ENCODE data around the gene MBNL1.
A peak's percentile ranks its signal among the peaks of the same experiment; 100 is the strongest.

Gene MBNL1

DNA sequence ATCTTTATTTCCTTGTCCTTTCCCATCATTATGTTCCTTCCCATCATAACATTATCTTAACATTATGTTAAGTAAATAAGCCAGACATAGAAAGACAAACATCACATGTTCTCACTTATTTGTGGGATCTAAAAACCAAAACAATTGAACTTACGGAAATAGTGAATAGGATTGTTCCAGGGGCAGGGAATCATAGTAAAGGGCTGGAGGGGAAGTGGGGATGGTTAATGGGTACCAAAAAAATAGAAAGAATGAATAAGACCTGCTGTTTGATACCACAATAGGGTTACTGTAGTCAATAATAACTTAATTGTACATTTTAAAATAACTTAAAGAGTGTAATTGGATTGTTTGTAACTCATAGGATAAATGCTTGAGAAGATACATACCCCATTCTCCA lies 36.7 kb upstream of the MBNL1 start:
- Histone ChIP-seq H3K9me3 (replicated peaks in 1 of 11) (peaks cover 2 to 5% (median 3%) of the 10 kb centered on the region in 11 experiments; a peak in 13 of 22 replicates), H3K4me2 (no peak overlapping the region), H3K9ac (no peak overlapping the region), H3K4me3 (no peak overlapping the region), H3K4me1 (peaks cover 0 to 25% (median 0%) of the 10 kb centered on the region in 10 experiments; a peak in 3 of 20 replicates), H3K36me3 (no peaks in the 10 kb centered on the region), H4K20me1 (no peaks in the 10 kb centered on the region), H3K27me3 (no peaks in the 10 kb centered on the region), H3K27ac (no peak overlapping the region)
- TF ChIP-seq Cebpa-rat (IDR thresholded peaks at IDR 0.05), result no peak

DNA sequence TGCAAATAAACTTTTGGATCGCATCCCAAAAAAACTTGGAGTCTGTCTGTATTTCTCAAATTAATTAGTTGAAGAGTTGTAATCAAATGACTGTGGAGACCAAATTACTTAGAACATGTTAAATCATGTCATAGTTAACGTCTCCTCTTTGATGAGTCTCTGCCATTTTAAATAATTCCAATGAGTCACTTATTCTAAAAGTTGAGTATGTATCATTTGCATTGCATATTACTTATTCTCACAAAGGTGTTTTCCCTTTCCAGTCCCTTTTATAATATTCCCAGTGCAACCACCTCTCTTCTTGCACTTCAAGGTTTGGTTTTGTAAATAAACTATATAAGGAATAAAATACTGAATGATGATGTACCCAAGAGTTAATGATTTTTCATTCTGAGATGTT lies 36.0 kb upstream of the MBNL1 start:
- no peak overlapping the region for H3K27ac ChIP-seq
- peaks cover 8 to 12% (median 9%) of the 10 kb centered on the region in 11 experiments; a peak in 15 of 22 replicates for H3K9me3 ChIP-seq (replicated peaks in 1 of 11)
- H3K27me3 ChIP-seq, result no peaks in the 10 kb centered on the region
- H3K36me3 ChIP-seq, result no peaks in the 10 kb centered on the region
- no peak for TF ChIP-seq Cebpa-rat (IDR thresholded peaks at IDR 0.05)
- H3K4me1 ChIP-seq, result peaks cover 0 to 25% (median 0%) of the 10 kb centered on the region in 10 experiments; a peak in 3 of 20 replicates
- no peak overlapping the region for H3K4me3 ChIP-seq
- no peaks in the 10 kb centered on the region for H4K20me1 ChIP-seq
- H3K9ac ChIP-seq, result no peak overlapping the region
- H3K4me2 ChIP-seq, result peak overlapping the region in 1 of 11 experiments; percentile 28; a peak in 1 of 22 replicates

DNA sequence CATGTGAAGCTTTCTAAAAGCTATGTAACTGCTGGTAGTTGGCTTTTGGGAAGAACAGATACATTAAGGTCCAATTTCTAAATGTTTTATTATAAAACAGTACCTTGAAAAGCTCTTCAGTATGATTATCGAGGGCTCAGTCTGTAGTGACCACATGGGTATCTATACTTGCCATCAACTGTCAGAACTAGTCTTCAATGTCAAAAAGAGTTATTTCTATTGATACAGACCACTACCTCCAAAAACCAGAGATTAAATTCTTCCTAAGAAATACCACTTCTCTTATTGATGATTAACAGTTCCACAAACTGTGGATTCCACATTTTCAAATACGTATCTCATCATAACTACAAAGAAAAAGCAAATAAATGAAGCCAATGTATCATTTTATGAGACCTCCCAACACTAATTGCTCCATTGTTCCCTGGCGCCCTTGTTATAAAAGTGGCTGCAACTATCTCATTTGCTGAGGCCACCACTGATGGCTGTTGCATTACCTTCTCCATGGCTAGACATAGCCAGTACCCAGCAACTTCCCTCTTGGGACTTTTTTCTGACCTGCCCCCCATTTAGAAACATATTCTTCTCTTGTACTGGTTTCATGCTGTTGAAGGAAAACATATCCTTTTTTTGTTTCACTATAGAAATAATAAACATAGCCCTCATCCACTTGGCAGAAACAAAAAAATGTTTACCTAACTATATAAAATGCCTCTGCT lies 33.9 kb upstream of the MBNL1 start:
- no peak for TF ChIP-seq Cebpa-rat (IDR thresholded peaks at IDR 0.05)
- Histone ChIP-seq H3K36me3 (no peaks in the 10 kb centered on the region), H4K20me1 (no peaks in the 10 kb centered on the region), H3K4me2 (no peak overlapping the region), H3K27ac (no peak overlapping the region), H3K9me3 (replicated peaks in 1 of 11) (peaks cover 8 to 16% (median 12%) of the 10 kb centered on the region in 11 experiments; a peak in 15 of 22 replicates), H3K27me3 (no peaks in the 10 kb centered on the region), H3K9ac (no peak overlapping the region), H3K4me1 (peaks cover 0 to 25% (median 0%) of the 10 kb centered on the region in 10 experiments; a peak in 4 of 20 replicates), H3K4me3 (no peak overlapping the region)

DNA sequence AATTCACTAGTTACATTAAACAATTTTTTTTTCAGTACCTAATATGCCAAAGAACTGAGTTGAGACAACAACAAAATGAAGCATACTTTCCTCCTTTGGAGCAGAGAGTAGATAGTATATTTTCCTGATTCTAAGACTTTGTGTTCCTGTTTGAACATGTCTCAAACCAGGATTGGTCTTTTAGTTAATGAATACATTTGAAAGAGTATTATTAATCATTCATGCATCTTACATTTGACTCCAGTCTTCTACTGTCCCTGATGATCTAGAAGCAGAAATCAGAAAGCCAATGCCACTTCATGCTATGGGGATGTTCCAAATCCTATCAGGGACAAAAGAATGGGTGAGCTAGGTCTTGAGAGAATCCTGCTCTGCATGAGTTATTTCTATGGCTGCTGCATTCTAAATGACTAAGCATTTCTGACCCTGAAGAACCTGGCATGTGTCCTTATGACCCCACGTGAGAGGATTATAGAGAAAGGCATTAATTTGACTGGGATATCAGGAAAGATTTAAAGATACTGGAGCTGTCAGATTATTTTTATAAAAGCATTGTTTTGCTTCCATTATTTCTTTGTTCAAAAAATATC lies 32.9 kb upstream of the MBNL1 start:
- no peak overlapping the region for H3K4me2 ChIP-seq
- H3K9ac ChIP-seq, result no peak overlapping the region
- H3K9me3 ChIP-seq (replicated peaks in 1 of 11), result peaks cover 8 to 16% (median 12%) of the 10 kb centered on the region in 11 experiments; a peak in 15 of 22 replicates
- no peak overlapping the region for H3K4me3 ChIP-seq
- H3K36me3 ChIP-seq, result no peaks in the 10 kb centered on the region
- no peaks in the 10 kb centered on the region for H3K27me3 ChIP-seq
- no peaks in the 10 kb centered on the region for H4K20me1 ChIP-seq
- TF ChIP-seq Cebpa-rat (IDR thresholded peaks at IDR 0.05), result no peak
- peaks cover 2 to 22% (median 8%) of the 10 kb centered on the region in 10 experiments for H3K4me1 ChIP-seq
- H3K27ac ChIP-seq, result no peak overlapping the region

DNA sequence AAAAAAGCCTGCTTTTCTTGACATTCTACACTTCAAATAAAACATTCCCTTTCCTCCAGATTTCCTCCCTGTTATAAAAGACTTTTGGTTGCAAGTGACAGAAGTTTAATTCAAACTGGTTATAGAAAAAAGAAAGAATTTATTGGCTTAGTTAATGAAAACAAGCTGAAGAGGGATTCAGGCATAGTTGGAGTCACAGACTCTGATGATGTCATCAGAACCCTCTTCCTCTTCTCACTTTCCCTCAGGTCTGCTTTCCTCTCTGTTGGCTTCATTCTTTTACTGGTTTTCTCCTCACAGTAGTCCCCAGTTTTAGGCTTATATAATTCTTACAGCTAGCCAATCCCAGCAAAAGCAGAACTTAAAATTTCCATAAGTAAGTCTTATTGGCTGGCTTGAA lies 32.0 kb upstream of the MBNL1 start:
- Histone ChIP-seq H3K4me2 (no peak overlapping the region), H3K4me1 (peaks cover 11 to 31% (median 16%) of the 10 kb centered on the region in 10 experiments), H3K9me3 (replicated peaks in 1 of 11) (peaks cover 8 to 16% (median 12%) of the 10 kb centered on the region in 11 experiments; a peak in 15 of 22 replicates), H3K27me3 (no peaks in the 10 kb centered on the region), H4K20me1 (no peaks in the 10 kb centered on the region), H3K27ac (no peak overlapping the region), H3K4me3 (no peak overlapping the region), H3K36me3 (no peaks in the 10 kb centered on the region), H3K9ac (no peak overlapping the region)
- TF ChIP-seq Cebpa-rat (IDR thresholded peaks at IDR 0.05), result no peak

DNA sequence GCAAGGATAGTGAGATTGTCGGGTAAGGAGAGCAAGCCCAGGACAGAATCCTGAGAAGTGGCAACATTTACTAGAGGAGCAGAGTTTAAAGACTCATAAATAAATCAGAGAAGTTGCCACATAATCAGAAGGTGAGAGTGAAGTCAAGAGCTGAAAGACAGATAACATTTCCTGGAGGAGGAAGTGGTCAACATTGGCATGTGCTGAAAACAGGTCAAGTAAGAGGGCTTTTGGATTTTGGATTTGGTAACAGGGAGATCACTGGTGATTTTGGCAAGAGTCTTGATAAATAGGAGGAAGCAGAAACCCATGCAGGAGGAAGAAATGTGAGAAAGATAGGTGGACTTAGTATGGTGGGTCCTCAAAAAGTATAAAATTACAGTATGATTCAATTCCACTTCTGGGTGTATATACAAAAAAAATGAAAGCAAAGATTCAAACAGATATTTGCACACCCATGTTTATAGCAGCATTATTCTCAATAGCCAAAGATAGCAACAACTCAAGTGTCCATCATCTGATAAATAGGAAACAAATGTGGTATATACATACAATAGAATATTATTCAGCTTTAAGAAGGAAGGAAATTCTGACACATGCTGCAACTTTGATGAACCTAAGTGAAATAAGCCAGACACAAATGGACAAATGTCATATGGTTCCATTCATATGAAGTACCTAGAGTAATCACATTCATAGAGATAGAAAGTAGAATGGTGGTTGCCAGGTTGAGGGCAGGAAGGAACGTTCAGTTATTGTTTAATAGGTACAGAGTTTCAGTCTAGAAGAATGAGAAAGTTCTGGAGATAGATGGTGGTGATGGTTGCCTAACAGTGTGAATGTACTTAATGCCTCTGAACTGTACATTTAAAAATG lies 27.3 kb upstream of the MBNL1 start:
- Histone ChIP-seq H3K27ac (peak overlapping the region in 9 of 11 experiments; percentile 6 to 60 (median 32); a peak in 12 of 22 replicates), H3K4me2 (peak overlapping the region; percentile 44 to 79 (median 66)), H3K4me3 (no peak overlapping the region; a peak in 1 of 20 replicates), H3K36me3 (no peaks in the 10 kb centered on the region), H4K20me1 (no peaks in the 10 kb centered on the region), H3K4me1 (peaks cover 35 to 47% (median 41%) of the 10 kb centered on the region in 10 experiments), H3K9ac (0 out of 22 replicates have a peak overlapping the region, but pooled peaks of 1 of the 11 experiments have one; percentile 9), H3K27me3 (no peaks in the 10 kb centered on the region), H3K9me3 (replicated peaks in 1 of 11) (peaks cover 8 to 16% (median 12%) of the 10 kb centered on the region in 11 experiments; a peak in 15 of 22 replicates)
- TF ChIP-seq Cebpa-rat (IDR thresholded peaks at IDR 0.05), result peak in 3 of 11 experiments; percentile 7 to 61 (median 39); a peak in 3 of 22 replicates

DNA sequence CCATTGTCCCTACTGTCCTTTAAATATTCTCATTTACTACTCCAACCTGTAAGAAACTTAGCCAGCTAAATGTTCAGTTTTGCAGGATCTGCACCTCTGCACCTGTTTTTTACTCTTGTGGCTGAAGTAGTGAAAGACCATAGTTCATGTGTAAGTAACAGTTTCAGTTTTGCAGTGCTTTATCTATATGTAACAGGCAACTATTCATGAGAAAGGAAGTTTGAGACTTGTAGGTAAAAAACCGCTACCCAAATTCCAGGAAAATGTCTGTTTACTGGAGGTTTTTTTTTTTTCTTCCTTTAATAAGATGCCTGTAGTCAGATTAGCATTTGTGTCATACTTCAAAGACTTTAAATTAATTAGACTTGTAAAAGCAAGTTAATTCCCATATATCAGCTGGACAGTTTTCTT lies 25.4 kb upstream of the MBNL1 start:
- no peaks in the 10 kb centered on the region for H3K9me3 ChIP-seq (replicated peaks in 1 of 11)
- H3K4me2 ChIP-seq, result peak overlapping the region; percentile 52 to 76 (median 70)
- H3K4me3 ChIP-seq, result 0 out of 20 replicates have a peak overlapping the region, but pooled peaks of 1 of the 10 experiments have one; percentile 4
- H3K4me1 ChIP-seq, result peaks cover 35 to 47% (median 41%) of the 10 kb centered on the region in 10 experiments
- no peak overlapping the region for H3K9ac ChIP-seq
- TF ChIP-seq Cebpa-rat (IDR thresholded peaks at IDR 0.05), result no peak
- H3K36me3 ChIP-seq, result no peaks in the 10 kb centered on the region
- no peaks in the 10 kb centered on the region for H3K27me3 ChIP-seq
- H3K27ac ChIP-seq, result peak overlapping the region in 8 of 11 experiments; percentile 24 to 54 (median 43); a peak in 12 of 22 replicates
- H4K20me1 ChIP-seq, result no peaks in the 10 kb centered on the region

DNA sequence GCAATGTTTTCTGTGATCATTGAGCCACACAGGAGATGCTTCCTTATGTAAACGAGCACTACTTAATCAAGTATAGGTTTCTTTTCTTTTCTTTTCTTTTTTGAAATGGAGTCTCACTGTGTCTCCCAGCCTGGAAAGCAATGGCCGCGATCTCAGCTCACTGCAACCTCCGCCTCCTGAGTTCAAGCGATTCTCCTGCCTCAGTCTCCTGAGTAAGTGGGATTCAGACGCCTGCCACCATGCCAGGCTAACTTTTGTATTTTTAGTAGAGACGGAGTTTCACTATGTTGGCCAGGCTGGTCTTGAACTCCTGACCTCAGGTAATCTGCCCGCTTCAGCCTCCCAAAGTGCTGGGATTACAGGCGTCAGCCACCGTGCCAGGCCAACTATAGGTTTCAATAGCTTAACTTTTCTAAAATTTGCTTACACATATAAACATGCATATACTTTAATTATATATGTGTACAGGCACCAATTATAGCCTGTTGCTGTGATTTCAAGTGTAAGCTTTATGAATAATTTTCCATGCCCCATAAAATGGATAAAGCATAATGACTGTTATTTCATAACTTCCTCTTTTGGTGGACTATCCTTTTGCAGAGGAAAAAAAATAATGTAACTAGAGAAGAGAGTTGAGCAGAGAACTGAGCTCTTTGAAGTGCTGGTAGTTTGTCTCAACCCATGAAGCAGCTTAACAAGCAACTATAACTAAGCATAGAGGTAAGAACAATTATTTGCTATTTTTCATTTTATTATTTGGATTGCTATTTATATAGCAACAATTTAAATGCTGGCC lies 24.8 kb upstream of the MBNL1 start:
- Histone ChIP-seq H3K27me3 (no peaks in the 10 kb centered on the region), H4K20me1 (no peaks in the 10 kb centered on the region), H3K9me3 (replicated peaks in 1 of 11) (no peaks in the 10 kb centered on the region), H3K9ac (no peak overlapping the region), H3K4me2 (peak overlapping the region; percentile 52 to 76 (median 70)), H3K27ac (peak overlapping the region in 8 of 11 experiments; percentile 24 to 54 (median 43); a peak in 13 of 22 replicates), H3K36me3 (no peaks in the 10 kb centered on the region), H3K4me3 (0 out of 20 replicates have a peak overlapping the region, but pooled peaks of 1 of the 10 experiments have one; percentile 4), H3K4me1 (peaks cover 35 to 47% (median 41%) of the 10 kb centered on the region in 10 experiments)
- TF ChIP-seq Cebpa-rat (IDR thresholded peaks at IDR 0.05), result no peak

Measured in BLaER1 treated with 17β-estradiol and CSF1 and Interleukin-3, amounts not matched to agents 10 nM and 100 nM (cell line).